ENCODE data around the gene EHD4.

DNA sequence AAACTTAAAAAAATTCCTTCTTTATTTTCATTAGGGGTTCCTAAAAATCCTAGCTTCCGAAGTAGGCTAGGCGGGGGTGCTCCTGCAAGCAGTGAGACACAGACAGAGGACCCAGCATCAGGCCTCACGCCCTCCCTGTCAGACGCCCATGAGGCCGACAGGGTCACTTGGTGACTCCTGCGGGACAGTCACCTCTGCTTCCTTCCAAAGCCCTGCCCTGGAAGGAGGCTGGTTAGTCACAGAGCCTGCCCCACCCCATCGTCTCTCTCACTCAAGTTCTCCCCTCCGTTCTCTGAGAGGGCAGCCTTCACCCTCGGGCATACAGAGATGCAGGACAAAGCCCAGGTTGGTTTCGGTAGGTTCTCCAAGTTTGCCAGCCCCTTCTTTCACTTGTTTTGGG lies 38.6 kb downstream of the EHD4 start:
- TF ChIP-seq HNRNPUL1 (IDR thresholded peaks at IDR 0.05; ENCODE audit: low read length) = no peak
- TF ChIP-seq FUS (optimal IDR thresholded peaks at IDR 0.05; ENCODE audit: low read depth, low read length) = no peak
- no peak for TF ChIP-seq NFIC (IDR thresholded peaks at IDR 0.05)
- TF ChIP-seq ELF1 (tag; IDR thresholded peaks at IDR 0.05) = no peak
- TF ChIP-seq THRAP3 (IDR thresholded peaks at IDR 0.05; ENCODE audit: borderline replicate concordance) = no peak
- no peak for TF ChIP-seq CGGBP1 (CRISPR knock-in tag; IDR thresholded peaks at IDR 0.05)
- TF ChIP-seq SP1 (CRISPR knock-in tag; IDR thresholded peaks at IDR 0.05) = no peak

Data from K562 (cell line).